UCSD-AML1 (cell line): ENCODE data around the gene PSMB8.

ENCODE experiments used
- DNase-seq: peaks from one replicate; lab custom pipeline; 2025; ENCODE audit not compliant: unreplicated experiment; lab: John Stamatoyannopoulos, UW

The PSMB8 gene

GRCh38 chr6:32799740-32800139 lies 44.1 kb downstream of the PSMB8 start:
- DNase-seq: no peak

GRCh38 chr6:32799168-32799567 lies 44.7 kb downstream of the PSMB8 start:
- DNase-seq: no peak

GRCh38 chr6:32796848-32797776 lies 46.7 kb downstream of the PSMB8 start:
- peak; percentile 81 for DNase-seq

- DNase-seq: no peak
These were observed 49.3 kb downstream of the PSMB8 start for GRCh38 chr6:32794510-32794909.

- DNase-seq: no peak
These were observed 50.9 kb downstream of the PSMB8 start for GRCh38 chr6:32792901-32793435.
